Measurements from ENCODE around the gene CNTNAP2.

- no peak for TF ChIP-seq POLR2A (IDR thresholded peaks at IDR 0.05; ENCODE audit: low read length)
- no peak for TF ChIP-seq GATA1 (IDR thresholded peaks at IDR 0.05; ENCODE audit: low read depth, low read length)
These were observed 2097.5 kb downstream of the CNTNAP2 start for GRCh38 chr7:148214101-148214500.
